HepG2 (cell line): ENCODE measurements around the gene ZPR1. TPM values are rescaled to one million over a fixed set of nuclear protein-coding genes. Genes with fewer than 3 reads are reported as not detected.

ENCODE experiments used
- IKZF1 ChIP-seq: fragments of 450-650 bp; IDR thresholded peaks from 2 replicates; pipeline ENCODE4 v1.7.1; 2016
- NR1H2 ChIP-seq: sonication (generic); formaldehyde crosslinking; IDR thresholded peaks from 2 replicates; pipeline ENCODE4 v1.8.1; 2022; ENCODE audit warnings: low read depth, missing genetic modification reagents, borderline replicate concordance
- PATZ1 ChIP-seq: sonication (generic); formaldehyde crosslinking; IDR thresholded peaks from 2 replicates; pipeline ENCODE4 v1.4.0; 2020; ENCODE audit warnings: missing genetic modification reagents
- RCOR2 ChIP-seq: IDR thresholded peaks from 2 replicates; pipeline ENCODE4 v1.6.1; 2016; ENCODE audit warnings: missing biosample characterization, missing genetic modification reagents
- TGIF2 ChIP-seq: IDR thresholded peaks from 2 replicates; pipeline ENCODE4 v1.6.1; 2016; ENCODE audit warnings: control low read depth, missing compliant biosample characterization
- ZNF460 ChIP-seq: sonication (generic); formaldehyde crosslinking; IDR thresholded peaks from 2 replicates; pipeline ENCODE4 v1.5.1; 2020; ENCODE audit warnings: missing genetic modification reagents, mild to moderate bottlenecking, borderline replicate concordance
- ZNF556 ChIP-seq: sonication (generic); formaldehyde crosslinking; IDR thresholded peaks from 2 replicates; pipeline ENCODE4 v1.4.0; 2020; ENCODE audit warnings: mild to moderate bottlenecking, missing genetic modification reagents, borderline replicate concordance
- ZNF614 ChIP-seq: IDR thresholded peaks from 2 replicates; pipeline ENCODE4 v1.6.1; 2018; ENCODE audit warnings: missing biosample characterization, missing genetic modification reagents, inconsistent platforms, borderline replicate concordance
- ZNF619 ChIP-seq: sonication (generic); formaldehyde crosslinking; IDR thresholded peaks from 2 replicates; pipeline ENCODE4 v1.4.0; 2020; ENCODE audit warnings: mild to moderate bottlenecking, missing genetic modification reagents
- ZNF660 ChIP-seq: sonication (generic); formaldehyde crosslinking; IDR thresholded peaks from 2 replicates; pipeline ENCODE4 v1.5.1; 2020; ENCODE audit warnings: mild to moderate bottlenecking, low read depth, missing genetic modification reagents, borderline replicate concordance
- ZSCAN22 ChIP-seq: sonication (generic); formaldehyde crosslinking; IDR thresholded peaks from 2 replicates; pipeline ENCODE4 v1.4.0; 2020; ENCODE audit warnings: mild to moderate bottlenecking, missing genetic modification reagents
- polyA plus RNA-seq, 8 experiments: library from polyadenylated mRNA; depleted of rRNA in 3 of 8; stranded (reverse) in 7 of 8; unstranded in 1 of 8; fragments of >200 nt; fragmentation: Illumina TruSeq in 4 of 8; extraction: Trizol in 4 of 8; gene quantifications; 2 replicates each; pipeline versions ENCODE4 v1.2.1 to v1.2.3, GENCODE V29; 2011 to 2016; ENCODE audit warnings: low read depth in 4 of 8, missing spikeins in 1 of 8, mixed read lengths in 1 of 8; ENCODE audit not compliant: insufficient read depth in 1 of 8
- total RNA-seq, 5 experiments: library from RNA; depleted of rRNA; stranded (reverse); fragments of >200 nt; fragmentation: Illumina TruSeq; extraction: Trizol; gene quantifications; 2 replicates each; pipeline ENCODE4 v1.2.3, GENCODE V29; 2016; ENCODE audit warnings: low read depth in 1 of 5
- TF ChIP-seq, protein P1 (sequence below): IDR thresholded peaks from 2 replicates; pipeline ENCODE4 v1.6.1; 2016; ENCODE audit warnings: low read depth, borderline replicate concordance
- TF ChIP-seq, protein P2 (sequence below): sonication (generic); formaldehyde crosslinking; IDR thresholded peaks from 2 replicates; pipeline ENCODE4 v1.5.0; 2020; ENCODE audit warnings: mild to moderate bottlenecking, missing genetic modification reagents, borderline replicate concordance
- TF ChIP-seq, protein P3 (sequence below): IDR thresholded peaks from 2 replicates; pipeline ENCODE4 v1.4.0; 2020; ENCODE audit warnings: mild to moderate bottlenecking, missing genetic modification reagents

Gene ZPR1
- total and polyA plus RNA-seq, 2 of the 13 experiments (the other 11 are each of a cell fraction or from before 2014, with no cell fraction given) = 40.0 to 79.3 TPM

- peak; percentile 91 for TF ChIP-seq PATZ1
- 0 out of 2 replicates have a peak, but pooled peaks have one; percentile 31 for TF ChIP-seq RCOR2 (CRISPR knock-in tag)
- no peak for TF ChIP-seq ZNF660 (CRISPR knock-in tag)
- peak; percentile 75 for TF ChIP-seq TGIF2
- TF ChIP-seq ZNF614 (CRISPR knock-in tag) = no peak; the same call in 1 of the 2 replicates
- no peak for TF ChIP-seq ZSCAN22
- no peak for TF ChIP-seq IKZF1
- peak; percentile 59; the same call in 1 of the 2 replicates for TF ChIP-seq NR1H2 (CRISPR knock-in tag)
- TF ChIP-seq, protein P1, sequence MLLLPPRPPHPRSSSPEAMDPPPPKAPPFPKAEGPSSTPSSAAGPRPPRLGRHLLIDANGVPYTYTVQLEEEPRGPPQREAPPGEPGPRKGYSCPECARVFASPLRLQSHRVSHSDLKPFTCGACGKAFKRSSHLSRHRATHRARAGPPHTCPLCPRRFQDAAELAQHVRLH (CRISPR knock-in tag) = no peak
- TF ChIP-seq ZNF619 (CRISPR knock-in tag) = no peak
- TF ChIP-seq, protein P2, sequence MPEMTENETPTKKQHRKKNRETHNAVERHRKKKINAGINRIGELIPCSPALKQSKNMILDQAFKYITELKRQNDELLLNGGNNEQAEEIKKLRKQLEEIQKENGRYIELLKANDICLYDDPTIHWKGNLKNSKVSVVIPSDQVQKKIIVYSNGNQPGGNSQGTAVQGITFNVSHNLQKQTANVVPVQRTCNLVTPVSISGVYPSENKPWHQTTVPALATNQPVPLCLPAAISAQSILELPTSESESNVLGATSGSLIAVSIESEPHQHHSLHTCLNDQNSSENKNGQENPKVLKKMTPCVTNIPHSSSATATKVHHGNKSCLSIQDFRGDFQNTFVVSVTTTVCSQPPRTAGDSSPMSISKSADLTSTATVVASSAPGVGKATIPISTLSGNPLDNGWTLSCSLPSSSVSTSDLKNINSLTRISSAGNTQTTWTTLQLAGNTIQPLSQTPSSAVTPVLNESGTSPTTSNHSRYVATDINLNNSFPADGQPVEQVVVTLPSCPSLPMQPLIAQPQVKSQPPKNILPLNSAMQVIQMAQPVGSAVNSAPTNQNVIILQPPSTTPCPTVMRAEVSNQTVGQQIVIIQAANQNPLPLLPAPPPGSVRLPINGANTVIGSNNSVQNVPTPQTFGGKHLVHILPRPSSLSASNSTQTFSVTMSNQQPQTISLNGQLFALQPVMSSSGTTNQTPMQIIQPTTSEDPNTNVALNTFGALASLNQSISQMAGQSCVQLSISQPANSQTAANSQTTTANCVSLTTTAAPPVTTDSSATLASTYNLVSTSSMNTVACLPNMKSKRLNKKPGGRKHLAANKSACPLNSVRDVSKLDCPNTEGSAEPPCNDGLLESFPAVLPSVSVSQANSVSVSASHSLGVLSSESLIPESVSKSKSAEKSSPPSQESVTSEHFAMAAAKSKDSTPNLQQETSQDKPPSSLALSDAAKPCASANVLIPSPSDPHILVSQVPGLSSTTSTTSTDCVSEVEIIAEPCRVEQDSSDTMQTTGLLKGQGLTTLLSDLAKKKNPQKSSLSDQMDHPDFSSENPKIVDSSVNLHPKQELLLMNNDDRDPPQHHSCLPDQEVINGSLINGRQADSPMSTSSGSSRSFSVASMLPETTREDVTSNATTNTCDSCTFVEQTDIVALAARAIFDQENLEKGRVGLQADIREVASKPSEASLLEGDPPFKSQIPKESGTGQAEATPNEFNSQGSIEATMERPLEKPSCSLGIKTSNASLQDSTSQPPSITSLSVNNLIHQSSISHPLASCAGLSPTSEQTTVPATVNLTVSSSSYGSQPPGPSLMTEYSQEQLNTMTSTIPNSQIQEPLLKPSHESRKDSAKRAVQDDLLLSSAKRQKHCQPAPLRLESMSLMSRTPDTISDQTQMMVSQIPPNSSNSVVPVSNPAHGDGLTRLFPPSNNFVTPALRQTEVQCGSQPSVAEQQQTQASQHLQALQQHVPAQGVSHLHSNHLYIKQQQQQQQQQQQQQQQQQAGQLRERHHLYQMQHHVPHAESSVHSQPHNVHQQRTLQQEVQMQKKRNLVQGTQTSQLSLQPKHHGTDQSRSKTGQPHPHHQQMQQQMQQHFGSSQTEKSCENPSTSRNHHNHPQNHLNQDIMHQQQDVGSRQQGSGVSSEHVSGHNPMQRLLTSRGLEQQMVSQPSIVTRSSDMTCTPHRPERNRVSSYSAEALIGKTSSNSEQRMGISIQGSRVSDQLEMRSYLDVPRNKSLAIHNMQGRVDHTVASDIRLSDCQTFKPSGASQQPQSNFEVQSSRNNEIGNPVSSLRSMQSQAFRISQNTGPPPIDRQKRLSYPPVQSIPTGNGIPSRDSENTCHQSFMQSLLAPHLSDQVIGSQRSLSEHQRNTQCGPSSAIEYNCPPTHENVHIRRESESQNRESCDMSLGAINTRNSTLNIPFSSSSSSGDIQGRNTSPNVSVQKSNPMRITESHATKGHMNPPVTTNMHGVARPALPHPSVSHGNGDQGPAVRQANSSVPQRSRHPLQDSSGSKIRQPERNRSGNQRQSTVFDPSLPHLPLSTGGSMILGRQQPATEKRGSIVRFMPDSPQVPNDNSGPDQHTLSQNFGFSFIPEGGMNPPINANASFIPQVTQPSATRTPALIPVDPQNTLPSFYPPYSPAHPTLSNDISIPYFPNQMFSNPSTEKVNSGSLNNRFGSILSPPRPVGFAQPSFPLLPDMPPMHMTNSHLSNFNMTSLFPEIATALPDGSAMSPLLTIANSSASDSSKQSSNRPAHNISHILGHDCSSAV (CRISPR knock-in tag) = peak; percentile 88; the same call in 1 of the 2 replicates
- TF ChIP-seq ZNF556 (CRISPR knock-in tag) = peak; percentile 84; the same call in 1 of the 2 replicates
- TF ChIP-seq, protein P3, sequence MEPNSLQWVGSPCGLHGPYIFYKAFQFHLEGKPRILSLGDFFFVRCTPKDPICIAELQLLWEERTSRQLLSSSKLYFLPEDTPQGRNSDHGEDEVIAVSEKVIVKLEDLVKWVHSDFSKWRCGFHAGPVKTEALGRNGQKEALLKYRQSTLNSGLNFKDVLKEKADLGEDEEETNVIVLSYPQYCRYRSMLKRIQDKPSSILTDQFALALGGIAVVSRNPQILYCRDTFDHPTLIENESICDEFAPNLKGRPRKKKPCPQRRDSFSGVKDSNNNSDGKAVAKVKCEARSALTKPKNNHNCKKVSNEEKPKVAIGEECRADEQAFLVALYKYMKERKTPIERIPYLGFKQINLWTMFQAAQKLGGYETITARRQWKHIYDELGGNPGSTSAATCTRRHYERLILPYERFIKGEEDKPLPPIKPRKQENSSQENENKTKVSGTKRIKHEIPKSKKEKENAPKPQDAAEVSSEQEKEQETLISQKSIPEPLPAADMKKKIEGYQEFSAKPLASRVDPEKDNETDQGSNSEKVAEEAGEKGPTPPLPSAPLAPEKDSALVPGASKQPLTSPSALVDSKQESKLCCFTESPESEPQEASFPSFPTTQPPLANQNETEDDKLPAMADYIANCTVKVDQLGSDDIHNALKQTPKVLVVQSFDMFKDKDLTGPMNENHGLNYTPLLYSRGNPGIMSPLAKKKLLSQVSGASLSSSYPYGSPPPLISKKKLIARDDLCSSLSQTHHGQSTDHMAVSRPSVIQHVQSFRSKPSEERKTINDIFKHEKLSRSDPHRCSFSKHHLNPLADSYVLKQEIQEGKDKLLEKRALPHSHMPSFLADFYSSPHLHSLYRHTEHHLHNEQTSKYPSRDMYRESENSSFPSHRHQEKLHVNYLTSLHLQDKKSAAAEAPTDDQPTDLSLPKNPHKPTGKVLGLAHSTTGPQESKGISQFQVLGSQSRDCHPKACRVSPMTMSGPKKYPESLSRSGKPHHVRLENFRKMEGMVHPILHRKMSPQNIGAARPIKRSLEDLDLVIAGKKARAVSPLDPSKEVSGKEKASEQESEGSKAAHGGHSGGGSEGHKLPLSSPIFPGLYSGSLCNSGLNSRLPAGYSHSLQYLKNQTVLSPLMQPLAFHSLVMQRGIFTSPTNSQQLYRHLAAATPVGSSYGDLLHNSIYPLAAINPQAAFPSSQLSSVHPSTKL (CRISPR knock-in tag) = peak; percentile 70
- TF ChIP-seq ZNF460 = peak; percentile 11; the same call in 1 of the 2 replicates
Observed at GRCh38 chr11:116772443-116773202, 15.2 kb downstream of the ZPR1 start, which contains the start of gene BUD13 (continued).
